Measurements from ENCODE around the gene RNASET2.
"Not testable (repeated sequence)": the region's sequence is repeated elsewhere in the genome, so short reads cannot be mapped to it uniquely, and the experiment has no call there.

RNASET2 gene

GRCh38 chr6:166905505-166906134, 50.7 kb downstream of the RNASET2 start:
- DNase-seq (ENCODE audit: extremely low read depth in 1 of 2, low read depth in 1 of 2): no peak

- no peak for DNase-seq (ENCODE audit: extremely low read depth in 1 of 2, low read depth in 1 of 2)
These were observed 51.3 kb downstream of the RNASET2 start for GRCh38 chr6:166905013-166905412.

GRCh38 chr6:166904101-166904746, 52.1 kb downstream of the RNASET2 start:
- DNase-seq (ENCODE audit: extremely low read depth in 1 of 2, low read depth in 1 of 2): no peak

GRCh38 chr6:166903500-166903899, 52.9 kb downstream of the RNASET2 start:
- DNase-seq (ENCODE audit: extremely low read depth in 1 of 2, low read depth in 1 of 2): no peak

- no peak for DNase-seq (ENCODE audit: extremely low read depth in 1 of 2, low read depth in 1 of 2)
These were observed 53.3 kb downstream of the RNASET2 start for GRCh38 chr6:166903027-166903426.

- no peak for DNase-seq (ENCODE audit: extremely low read depth in 1 of 2, low read depth in 1 of 2)
These were observed 54.1 kb downstream of the RNASET2 start for GRCh38 chr6:166902211-166902755.

- no peak for DNase-seq (ENCODE audit: extremely low read depth in 1 of 2, low read depth in 1 of 2)
These were observed 54.7 kb downstream of the RNASET2 start for GRCh38 chr6:166901626-166902025.

GRCh38 chr6:166900956-166901607, 55.3 kb downstream of the RNASET2 start:
- no peak for DNase-seq (ENCODE audit: extremely low read depth in 1 of 2, low read depth in 1 of 2)

GRCh38 chr6:166900130-166900708, 56.1 kb downstream of the RNASET2 start:
- DNase-seq (ENCODE audit: extremely low read depth in 1 of 2, low read depth in 1 of 2): no peak

- DNase-seq (ENCODE audit: extremely low read depth in 1 of 2, low read depth in 1 of 2): no peak
These were observed 57.4 kb downstream of the RNASET2 start for GRCh38 chr6:166898910-166899309.

- not testable (repeated sequence) for DNase-seq (ENCODE audit: extremely low read depth in 1 of 2, low read depth in 1 of 2)
These were observed 61.7 kb downstream of the RNASET2 start for GRCh38 chr6:166894614-166895013.

- DNase-seq (ENCODE audit: extremely low read depth in 1 of 2, low read depth in 1 of 2): not testable (repeated sequence)
These were observed 63.9 kb downstream of the RNASET2 start for GRCh38 chr6:166892472-166892871.

- not testable (repeated sequence) for DNase-seq (ENCODE audit: extremely low read depth in 1 of 2, low read depth in 1 of 2)
These were observed 69.6 kb downstream of the RNASET2 start for GRCh38 chr6:166886773-166887172.

- DNase-seq (ENCODE audit: extremely low read depth in 1 of 2, low read depth in 1 of 2): not testable (repeated sequence)
These were observed 71.4 kb downstream of the RNASET2 start for GRCh38 chr6:166884958-166885357.

GRCh38 chr6:166879594-166879993, 76.8 kb downstream of the RNASET2 start:
- no peak for DNase-seq (ENCODE audit: extremely low read depth in 1 of 2, low read depth in 1 of 2)

Measured in stimulated activated CD8-positive, alpha-beta memory T cell treated with anti-CD3 and anti-CD28 coated beads, Interleukin-7, amount 100 ng/mL, for 48 hours (primary cell).